ENCODE measurements around the gene CCDC85A.

GRCh38 chr2:56316011-56316410 lies 132.2 kb downstream of the CCDC85A start:
- TF ChIP-seq CTCF (conservative IDR thresholded peaks at IDR 0.05; ENCODE audit: low read length) (no peak), EZH2phosphoT487 (IDR thresholded peaks at IDR 0.05; ENCODE audit: borderline replicate concordance) (no peak)
